ENCODE measurements around the gene EXOC3.

Gene EXOC3

DNA sequence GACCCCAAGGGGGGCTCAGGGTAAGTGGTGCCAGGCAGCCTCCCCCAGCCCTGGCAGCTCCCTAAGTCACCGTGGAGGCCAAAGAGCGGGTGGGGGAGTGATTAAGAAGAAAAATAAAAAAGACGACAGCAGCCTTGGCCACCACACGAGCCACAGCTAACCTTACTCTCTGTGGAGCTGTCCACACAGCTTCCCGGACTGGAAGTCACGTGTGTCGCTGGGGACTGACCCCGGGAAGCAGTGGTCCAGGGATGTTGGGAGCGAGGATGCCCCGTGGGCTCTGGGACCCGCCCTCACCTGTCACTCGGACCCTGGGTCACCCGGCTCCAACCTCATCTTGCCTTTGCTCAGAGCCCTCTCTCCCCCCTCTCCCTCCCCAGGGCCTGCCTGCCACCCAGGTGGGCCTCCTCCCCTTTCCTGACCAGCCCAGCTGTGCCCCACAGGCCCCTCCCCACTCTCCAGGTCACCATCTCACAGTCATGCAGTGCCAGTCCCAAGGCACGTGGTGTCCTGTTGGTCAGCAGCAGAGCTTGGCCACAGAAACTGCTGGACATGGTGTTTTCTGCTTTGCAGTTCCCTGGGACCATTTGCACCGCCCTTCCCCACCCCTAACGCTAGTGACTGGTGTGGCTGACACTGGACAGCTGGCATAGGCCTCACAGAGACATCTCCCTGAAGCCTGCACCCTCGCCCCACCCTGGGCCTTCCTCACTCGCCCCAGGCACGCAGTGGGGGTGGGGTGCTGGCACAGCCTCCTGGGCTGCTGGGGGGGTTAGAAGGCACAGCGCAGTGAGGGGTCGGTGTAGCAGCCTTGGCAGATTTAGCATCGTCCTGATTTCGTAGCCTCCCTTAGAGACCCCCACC is 9.8 kb upstream of the EXOC3 start:
- DNase-seq (ENCODE audit: low read depth), result no peak
- no peak overlapping the region for H3K4me3 ChIP-seq (replicated peaks; ENCODE audit: low read depth, low read length)
- TF ChIP-seq, protein P1, sequence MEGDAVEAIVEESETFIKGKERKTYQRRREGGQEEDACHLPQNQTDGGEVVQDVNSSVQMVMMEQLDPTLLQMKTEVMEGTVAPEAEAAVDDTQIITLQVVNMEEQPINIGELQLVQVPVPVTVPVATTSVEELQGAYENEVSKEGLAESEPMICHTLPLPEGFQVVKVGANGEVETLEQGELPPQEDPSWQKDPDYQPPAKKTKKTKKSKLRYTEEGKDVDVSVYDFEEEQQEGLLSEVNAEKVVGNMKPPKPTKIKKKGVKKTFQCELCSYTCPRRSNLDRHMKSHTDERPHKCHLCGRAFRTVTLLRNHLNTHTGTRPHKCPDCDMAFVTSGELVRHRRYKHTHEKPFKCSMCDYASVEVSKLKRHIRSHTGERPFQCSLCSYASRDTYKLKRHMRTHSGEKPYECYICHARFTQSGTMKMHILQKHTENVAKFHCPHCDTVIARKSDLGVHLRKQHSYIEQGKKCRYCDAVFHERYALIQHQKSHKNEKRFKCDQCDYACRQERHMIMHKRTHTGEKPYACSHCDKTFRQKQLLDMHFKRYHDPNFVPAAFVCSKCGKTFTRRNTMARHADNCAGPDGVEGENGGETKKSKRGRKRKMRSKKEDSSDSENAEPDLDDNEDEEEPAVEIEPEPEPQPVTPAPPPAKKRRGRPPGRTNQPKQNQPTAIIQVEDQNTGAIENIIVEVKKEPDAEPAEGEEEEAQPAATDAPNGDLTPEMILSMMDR (IDR thresholded peaks at IDR 0.05; ENCODE audit: low read length, missing control alignments), result no peak

DNA sequence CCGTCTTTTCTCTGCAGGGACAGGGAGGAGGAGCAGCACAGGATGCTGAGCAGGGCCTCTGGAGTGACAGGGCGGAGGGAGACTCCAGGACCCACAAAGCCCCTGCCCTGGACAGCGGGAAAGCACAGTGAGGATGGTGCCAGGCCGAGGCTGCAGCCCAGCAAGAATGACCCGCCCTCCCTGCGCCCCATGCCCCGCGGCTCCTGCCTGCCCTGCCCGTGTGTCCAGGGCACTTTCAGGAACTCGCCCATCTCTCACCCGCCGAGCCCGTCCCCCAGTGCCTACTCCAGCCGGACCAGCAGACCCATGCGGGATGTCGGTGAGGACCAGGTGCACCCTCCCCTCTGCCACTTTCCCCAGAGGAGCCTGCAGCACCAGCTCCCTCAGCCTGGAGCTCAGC is 9.1 kb upstream of the EXOC3 start:
- no peak for DNase-seq (ENCODE audit: low read depth)
- no peak overlapping the region for H3K4me3 ChIP-seq (replicated peaks; ENCODE audit: low read depth, low read length)
- TF ChIP-seq, protein P1 (IDR thresholded peaks at IDR 0.05; ENCODE audit: low read length, missing control alignments), result no peak

DNA sequence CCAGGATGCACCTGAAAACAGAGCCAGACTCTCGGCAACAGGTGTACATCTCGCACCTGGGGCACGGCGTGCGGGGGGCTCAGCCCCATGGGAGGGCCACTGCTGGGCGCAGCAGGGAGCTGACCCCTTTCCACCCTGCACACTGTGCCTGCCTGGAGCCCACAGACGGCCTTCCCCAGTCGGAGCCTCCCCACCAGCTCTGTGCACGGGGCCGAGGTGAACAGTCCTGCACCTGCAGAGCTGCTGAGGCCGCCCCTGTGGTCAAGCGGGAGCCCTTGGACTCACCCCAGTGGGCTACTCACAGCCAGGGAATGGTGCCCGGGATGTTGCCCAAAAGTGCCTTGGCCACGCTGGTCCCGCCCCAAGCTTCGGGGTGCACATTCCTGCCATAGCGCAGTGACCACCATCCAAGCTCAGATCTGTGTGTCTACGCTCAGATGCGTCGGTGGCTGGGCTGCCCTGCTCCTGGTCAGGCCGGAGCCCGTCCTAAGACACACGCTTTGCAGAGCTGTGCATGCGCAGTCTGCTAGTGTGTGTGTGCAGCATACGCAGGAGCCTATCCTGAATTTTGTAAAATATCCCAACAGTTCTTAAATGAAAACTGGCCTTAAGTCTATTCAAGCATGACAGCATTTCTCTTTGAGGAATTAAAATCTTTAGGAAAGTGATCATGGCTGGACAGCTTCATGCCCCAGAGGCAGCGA is 8.4 kb upstream of the EXOC3 start:
- TF ChIP-seq, protein P1 (IDR thresholded peaks at IDR 0.05; ENCODE audit: low read length, missing control alignments), result no peak
- DNase-seq (ENCODE audit: low read depth), result no peak
- H3K4me3 ChIP-seq (replicated peaks; ENCODE audit: low read depth, low read length), result no peak overlapping the region

DNA sequence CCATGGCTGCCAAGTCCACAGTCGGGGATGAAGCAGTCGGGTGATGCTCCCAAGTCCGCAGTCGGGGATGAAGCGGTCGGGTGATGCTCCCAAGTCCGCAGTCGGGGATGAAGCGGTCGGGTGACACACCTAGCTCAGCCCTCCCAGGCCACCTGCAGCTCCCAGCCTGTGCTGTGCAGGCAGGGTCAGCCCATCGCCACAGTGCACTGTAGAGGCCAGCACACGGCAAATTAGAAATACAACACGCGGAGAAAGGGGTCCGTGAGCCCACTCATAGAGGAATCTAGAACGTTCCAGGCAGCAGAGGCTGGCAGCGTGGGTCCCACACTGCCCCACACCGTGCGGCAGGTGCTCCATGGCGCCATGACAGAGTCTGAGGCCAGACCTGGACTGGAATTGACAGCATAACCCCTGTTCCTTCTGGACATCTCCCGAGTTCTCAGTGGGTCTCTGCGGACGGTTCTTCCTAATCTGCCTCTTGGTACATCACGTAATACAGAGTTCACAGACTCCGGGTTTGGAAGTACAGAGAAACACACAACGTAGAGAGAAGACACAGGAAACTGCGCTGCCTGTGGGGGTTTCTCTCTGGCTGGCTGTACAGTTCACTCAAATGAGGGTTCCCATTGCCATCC is 7.7 kb upstream of the EXOC3 start:
- DNase-seq (ENCODE audit: low read depth), result no peak
- TF ChIP-seq, protein P1 (IDR thresholded peaks at IDR 0.05; ENCODE audit: low read length, missing control alignments), result no peak
- no peak overlapping the region for H3K4me3 ChIP-seq (replicated peaks; ENCODE audit: low read depth, low read length)

DNA sequence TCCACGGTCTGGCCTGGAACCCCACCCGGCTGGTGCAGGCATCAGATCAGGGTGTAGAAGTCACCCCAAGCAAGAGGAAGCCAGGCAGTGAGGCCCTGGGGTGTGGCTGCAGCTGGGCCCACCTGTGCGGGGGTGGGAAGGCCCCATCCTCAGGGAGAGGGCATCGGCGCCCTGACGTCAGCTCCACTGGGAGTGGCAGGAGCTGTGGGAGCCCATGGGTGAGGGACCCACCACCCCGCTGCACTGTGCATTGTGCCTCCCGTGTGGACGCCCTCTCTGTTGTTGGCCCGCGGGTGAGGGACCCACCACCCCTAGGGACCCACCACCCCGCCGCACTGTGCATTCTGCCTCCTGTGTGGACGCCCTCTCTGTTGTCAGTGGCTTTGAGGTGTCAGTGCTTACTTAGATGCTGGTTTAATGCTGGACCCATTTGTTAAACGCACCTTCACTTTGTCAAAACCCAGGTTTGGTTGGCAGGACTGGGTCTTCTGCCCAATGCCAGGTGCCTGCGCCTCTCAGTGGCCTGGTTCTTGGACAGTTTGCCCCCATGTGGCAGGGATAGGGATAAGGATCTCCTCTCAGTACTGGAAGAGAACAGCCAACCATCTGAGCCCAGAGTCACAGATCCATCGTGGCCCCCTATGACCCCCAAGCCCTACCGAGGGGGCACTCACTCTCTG is 6.9 kb upstream of the EXOC3 start:
- DNase-seq (ENCODE audit: low read depth), result peak; percentile 34
- TF ChIP-seq, protein P1 (IDR thresholded peaks at IDR 0.05; ENCODE audit: low read length, missing control alignments), result peak; percentile 48
- H3K4me3 ChIP-seq (replicated peaks; ENCODE audit: low read depth, low read length), result no peak overlapping the region

DNA sequence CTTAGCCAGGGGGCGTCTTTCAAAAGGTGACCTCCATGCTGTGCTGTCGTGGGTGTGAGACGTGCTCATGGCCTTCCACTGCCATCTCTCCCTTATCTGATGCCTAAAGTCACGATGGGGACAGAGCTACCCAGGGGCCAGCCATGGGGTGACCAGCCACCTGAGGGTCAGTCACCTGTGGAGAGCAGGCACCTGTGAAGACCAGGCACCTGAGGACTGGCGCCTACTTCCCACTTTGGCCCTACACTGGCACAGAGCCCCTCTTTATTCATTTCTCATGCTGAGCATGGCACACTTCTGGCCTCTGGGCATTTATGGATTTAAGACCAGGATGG is 6.4 kb upstream of the EXOC3 start:
- H3K4me3 ChIP-seq (replicated peaks; ENCODE audit: low read depth, low read length), result no peak overlapping the region
- DNase-seq (ENCODE audit: low read depth), result no peak
- TF ChIP-seq, protein P1 (IDR thresholded peaks at IDR 0.05; ENCODE audit: low read length, missing control alignments), result no peak
